HG03571 (cell line): ENCODE measurements around the gene ING3.
A peak's percentile ranks its signal among the peaks of the same experiment; 100 is the strongest.
"Not testable (repeated sequence)": the region's sequence is repeated elsewhere in the genome, so short reads cannot be mapped to it uniquely, and the experiment has no call there.

Experiments used
- ATAC-seq: cut with Tn5 transposase; IDR thresholded peaks from one replicate; pipeline ENCODE4 v1.9.1; 2021; ENCODE audit not compliant: unreplicated experiment

The ING3 gene

DNA sequence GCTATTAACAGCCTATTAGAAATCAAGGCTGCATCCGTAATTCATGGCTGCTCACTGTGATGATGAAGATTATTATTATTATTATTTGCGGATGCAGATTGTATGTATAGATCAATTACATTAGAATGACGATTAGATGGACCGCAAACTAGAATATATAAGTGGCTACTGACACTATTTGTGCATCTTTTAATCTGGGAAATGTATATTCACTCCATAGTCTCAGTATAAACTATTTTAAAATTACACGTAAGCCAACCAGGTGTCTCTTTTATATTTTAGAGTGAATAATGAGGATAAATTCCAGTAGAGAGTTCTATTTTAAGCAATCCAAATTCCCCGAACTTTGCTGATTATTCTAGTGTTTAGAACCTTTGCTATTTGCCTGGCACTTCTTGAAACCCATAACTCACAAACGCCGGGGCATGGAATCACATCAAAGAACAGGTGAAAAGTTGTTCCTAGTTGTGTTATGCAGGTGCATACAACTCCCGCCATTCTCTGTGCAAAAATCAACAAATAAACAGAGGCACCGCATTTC is 509 bp upstream of the ING3 start:
- ATAC-seq = no peak

GRCh38 chr7:120951309-120951699 is 727 bp downstream of the ING3 start:
- no peak for ATAC-seq

DNA sequence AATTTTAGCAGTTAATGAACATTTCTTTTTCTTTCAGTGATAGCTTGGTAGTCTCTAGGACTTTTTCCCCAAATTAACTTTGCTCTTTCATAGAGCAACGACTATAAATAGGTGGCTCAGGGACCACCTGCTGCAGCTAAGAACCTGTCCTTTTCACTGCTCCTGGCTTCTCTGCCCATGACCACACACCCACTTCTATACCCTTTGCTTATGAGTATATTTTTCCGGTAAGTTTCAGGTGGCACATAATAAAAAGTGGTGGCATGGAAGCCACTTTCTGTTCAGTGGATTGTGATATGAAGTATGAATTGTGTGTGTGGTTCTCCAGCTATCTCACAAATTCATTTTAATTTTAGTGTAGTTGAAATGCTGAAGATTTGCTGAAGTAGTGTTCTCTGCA is 1.2 kb downstream of the ING3 start:
- no peak for ATAC-seq

GRCh38 chr7:120955577-120956149 is 5.1 kb downstream of the ING3 start:
- peak; percentile 58 for ATAC-seq

GRCh38 chr7:120959929-120960484 is 9.4 kb downstream of the ING3 start:
- no peak for ATAC-seq

DNA sequence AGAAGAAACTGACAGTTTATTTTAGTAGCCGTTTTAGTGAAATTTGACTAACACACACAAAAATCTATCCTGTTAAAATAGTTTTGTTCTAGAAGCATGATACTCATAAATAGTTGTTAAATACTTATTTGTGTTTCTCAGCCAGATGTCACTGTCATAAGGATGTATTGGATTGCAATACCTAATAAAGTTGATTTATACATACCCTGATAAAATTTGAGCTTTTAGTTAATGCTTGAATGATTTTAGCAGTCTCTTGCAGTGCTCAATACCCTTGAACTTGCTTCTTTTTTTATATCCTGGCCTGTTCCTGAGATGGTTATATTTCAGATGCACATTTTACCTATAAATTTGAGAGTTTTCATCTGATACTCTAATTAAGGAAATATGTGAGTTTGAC is 10.1 kb downstream of the ING3 start:
- no peak for ATAC-seq

GRCh38 chr7:120961638-120962173 is 11.1 kb downstream of the ING3 start:
- ATAC-seq = no peak

- ATAC-seq = no peak
Measured at GRCh38 chr7:120964088-120964487, 13.5 kb downstream of the ING3 start.

DNA sequence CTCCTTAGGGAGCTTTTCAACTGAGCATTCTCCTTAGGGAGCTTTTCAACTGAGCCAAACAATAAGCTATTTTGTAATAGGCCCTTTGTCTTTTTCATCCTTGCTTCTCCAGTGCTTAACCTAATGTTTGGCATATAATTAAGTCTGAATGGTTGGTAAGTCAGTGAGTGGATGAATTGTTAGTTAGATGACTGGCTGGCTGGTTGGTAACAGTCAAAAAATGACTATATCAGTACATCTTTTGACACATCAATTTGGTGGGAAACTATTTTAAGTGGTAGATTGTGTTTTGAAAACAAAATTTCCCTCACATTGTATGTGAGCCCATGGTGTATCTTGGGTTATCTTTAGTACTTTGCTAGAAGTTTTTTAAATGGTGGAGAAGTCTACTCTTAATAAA is 16.4 kb downstream of the ING3 start:
- ATAC-seq = no peak

- ATAC-seq = no peak
Measured at GRCh38 chr7:120973849-120974248, 23.3 kb downstream of the ING3 start.

DNA sequence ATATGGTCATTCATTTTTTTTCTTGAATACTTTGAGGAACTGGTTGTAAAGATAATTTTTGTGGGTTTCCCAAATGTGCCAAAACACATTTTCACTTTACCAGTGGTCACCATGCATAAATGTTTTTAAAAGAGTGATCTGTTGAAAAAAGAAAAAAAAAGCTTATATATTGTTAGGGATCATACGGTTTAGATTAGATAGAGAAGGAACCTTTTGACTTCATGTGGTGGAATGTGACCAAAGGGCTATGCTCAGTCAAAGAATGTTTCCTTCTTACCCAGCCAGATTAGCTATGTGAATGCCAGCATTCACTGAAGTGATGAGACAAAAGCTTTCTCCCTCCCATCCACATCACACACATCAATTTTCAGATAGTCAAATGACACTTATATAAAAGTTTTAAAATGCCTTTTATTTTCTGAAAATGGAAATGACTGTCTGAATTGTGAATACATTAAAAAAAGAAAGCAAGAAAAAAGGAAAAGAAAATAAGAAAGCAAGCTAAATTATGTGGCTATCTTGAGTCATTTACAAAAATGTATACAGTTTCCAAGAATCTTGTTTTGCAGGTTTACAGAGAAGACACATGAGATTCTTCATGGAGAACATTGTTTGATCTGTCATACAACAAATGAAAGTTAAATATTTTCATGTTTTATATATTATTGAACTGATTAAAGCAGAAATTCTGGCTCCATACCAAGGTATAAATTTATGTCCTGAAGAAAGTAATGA is 29.4 kb downstream of the ING3 start:
- ATAC-seq = no peak

DNA sequence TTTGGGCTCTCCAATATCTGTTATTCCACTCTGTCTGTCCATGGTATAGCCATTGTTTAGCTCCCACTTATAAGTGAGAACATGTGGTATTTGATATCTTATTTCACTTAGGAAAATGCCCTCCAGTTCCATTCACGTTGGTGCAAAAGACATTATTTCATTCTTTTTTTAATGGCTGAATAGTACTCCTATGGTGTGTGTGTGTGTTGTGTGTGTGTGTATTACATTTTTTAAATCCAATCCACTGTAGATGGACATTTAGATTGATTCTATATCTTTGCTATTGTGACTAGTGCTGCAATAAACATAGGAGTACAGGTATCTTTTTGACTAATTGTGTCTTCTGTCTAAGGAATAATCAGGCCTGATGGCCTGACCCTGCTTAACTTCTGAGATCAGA is 30.5 kb downstream of the ING3 start:
- ATAC-seq = no peak

GRCh38 chr7:120981888-120982615 is 31.5 kb downstream of the ING3 start:
- no peak for ATAC-seq

DNA sequence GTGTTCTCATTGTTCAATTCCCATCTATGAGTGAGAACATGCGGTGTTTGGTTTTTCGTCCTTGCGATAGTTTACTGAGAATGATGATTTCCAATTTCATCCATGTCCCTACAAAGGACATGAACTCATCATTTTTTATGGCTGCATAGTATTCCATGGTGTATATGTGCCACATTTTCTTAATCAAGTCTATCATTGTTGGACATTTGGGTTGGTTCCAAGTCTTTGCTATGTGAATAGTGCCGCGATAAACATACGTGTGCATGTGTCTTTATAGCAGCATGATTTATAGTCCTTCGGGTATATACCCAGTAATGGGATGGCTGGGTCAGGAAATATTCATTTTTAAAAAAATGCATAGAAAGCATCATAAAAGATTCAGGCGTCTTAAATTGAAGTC is 33.0 kb downstream of the ING3 start:
- not testable (repeated sequence) for ATAC-seq

GRCh38 chr7:120984406-120984805 is 33.8 kb downstream of the ING3 start:
- no peak for ATAC-seq

GRCh38 chr7:120985130-120985758 is 34.7 kb downstream of the ING3 start:
- no peak for ATAC-seq

- no peak for ATAC-seq
Measured at GRCh38 chr7:120985839-120986238, 35.3 kb downstream of the ING3 start.

- no peak for ATAC-seq
Measured at GRCh38 chr7:120986650-120987049, 36.1 kb downstream of the ING3 start.

DNA sequence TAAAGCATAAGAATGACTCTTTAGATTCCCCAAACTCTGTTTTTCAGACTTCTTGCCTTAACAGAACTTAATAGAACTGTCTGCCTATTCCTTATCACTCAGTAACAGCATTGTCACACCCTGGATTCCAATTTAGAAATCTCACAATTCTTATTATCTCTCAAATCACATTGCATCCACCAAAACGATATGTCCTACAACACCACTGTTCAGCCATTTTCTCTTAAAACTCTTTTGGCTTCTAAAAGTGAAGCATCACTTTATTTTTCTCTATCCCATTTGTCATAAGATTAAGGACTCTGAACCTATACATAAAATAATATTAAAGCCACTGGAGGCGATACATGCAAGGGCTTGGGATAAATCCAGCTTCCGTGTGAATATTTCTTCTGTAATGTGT is 36.7 kb downstream of the ING3 start:
- ATAC-seq = no peak

DNA sequence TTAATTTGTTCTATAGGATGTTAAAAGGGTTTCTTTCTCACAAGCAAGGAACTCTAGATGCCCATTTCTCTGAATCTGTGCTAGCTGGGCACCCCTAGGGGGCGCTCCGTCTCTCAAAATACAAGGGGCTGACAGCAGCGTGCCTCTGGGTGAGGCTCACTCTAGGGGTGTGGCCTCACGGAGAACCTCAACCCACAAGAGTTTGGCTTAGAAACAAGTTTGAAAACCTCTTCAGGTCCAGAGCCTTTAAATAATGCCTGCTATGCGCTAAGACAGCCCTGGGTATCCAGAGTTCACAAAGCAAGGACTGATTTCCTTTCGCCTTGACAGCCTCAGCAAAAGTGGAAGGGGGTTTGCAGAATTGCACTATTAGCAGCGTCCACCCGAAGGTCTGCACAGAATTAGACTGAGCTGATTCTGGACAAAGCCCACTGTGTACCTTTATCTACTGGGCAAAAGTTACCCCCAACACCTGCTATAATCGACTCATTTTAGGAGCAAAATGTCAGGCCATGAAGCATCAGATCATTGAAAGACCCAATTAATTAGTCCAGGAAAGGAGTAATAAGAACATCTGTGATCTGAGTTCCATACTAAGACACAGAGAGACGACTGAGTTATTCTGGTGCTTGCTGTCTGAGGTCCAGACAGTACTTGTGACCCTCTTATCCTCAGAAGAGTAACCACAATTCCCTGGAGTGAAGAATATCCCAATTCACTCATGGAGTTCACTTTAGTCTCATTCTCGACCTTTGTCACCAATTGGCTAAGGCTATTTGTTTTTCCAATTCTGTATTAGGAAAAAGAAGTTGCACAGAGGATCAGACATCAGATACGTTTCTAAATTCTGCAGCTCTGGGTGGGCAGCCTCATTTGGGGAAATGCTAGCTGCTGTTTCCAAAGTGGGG is 37.4 kb downstream of the ING3 start:
- peak; percentile 94 for ATAC-seq
